HuH-7.5 (cell line): ENCODE results near the gene WDR7.

Source experiments
- DNase-seq: peaks from one replicate; pipeline ENCODE4 v3.0.0; 2011; ENCODE audit warnings: low spot score

Gene WDR7

DNA sequence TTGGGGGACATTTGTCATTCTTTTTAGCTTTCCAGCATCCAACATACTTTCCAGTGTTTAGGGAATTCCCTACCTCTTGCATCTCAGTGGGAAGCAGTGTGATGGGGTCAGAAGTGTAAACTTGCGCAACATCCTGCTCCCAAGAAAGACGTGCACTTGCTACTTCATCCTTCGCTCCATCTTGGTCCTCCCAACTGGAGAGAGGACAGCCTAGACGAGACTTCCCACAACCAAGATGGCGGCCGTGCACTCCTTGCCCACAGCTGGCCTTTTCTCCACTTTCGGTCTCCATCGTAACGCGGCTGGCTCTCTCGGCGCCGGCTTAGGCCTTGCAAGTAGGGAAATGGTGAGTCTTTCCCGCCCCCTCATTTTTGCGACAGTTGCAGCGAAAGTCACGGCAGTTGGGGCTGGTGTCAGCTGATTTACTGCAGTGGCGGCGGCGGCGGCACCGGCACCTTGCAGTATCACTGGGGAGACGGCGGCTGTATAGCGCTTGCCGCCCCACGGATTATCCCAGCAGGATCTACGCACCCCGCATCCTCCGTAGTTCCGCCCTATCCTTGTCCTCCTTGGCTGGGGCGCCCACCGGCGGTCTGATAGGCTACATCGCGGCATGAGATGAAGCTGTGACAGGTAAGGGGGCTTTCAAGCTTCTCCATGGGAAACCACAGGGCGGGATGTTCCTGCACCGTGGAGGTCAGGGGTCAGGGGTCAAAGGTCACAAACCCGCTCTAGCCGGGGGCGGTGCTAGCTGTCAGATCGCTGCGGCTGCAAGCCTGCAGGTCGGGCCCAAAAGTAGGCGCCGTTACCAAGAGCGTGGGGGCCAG, at the start of gene WDR7:
WDR7 (plus strand) TSS at position 416 of the 827 bp plus-strand sequence. CDS start 21,157 bp downstream, outside the sequence.
- peak; percentile 20 for DNase-seq

DNA sequence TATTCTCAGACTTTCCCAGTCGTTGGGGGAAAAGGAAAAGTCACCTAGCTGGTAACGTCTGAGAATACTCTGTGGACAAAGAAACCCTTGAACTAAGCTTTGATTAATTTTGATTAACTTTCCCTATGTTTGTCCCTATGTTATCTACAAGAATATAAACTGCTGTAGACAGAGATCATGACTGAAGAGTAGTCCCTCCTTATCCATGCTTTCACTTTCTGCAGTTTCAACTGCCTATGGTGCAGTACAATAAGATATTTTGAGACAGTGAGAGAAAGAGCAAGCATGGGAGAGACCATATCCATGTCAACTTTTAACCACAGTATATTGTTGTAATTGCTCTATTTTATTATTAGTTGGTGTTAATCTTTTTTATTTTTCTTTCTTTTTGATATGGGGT, 44.5 kb upstream of the WDR7 start:
- DNase-seq, result no peak

DNA sequence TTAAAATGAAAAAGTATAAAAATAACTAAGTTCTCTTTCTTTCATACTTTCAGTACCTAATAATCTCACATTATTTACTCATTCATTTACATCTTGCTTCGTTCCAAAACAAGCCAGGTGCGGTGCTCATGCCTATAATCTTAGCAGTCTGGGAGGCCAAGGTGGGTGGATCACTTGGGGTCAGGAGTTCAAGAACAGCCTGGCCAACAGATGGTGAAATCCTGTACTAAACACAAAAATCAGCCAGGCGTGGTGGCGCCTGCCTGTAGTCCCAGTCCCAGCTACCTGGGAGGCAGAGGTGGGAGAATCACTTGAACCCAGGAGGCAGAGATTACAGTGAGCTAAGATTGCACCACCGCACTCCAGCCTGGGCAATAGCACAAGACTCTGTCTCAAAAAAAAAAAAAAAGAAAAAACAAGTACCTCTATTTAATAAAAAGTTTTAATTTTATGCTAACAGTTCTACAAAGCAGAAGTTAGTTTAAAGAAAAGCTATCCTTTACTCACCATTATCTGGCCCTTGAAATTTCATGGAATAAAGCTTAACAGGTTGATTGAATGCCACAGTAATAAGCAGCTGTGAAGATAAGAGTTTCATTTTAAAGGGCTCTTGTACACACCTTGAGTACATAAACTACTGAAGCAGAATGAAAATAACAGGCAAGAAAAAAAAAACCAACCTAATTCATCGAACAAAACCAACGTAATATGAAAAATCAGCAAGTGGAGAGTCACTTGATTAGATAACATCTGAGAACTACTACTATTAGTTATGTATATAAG, 35.2 kb upstream of the WDR7 start:
- no peak for DNase-seq

DNA sequence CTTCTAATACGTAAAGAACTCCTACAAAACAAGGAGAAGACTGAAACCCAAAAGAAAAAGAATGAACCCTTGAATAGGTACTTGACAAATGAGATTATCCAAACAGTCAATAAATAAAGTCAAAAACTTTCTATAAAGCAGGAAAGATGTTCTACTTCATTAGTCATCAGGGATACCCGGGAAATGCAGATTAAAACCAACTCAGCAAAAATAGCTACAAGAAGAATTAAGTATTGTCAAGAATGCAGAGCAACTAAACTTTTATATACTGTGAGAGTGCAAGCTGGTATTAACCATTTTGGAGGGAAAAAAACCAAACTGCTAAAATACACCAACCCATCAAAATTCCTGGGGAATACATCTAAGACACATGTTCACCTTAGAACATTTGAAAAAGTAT, 23.2 kb upstream of the WDR7 start:
- DNase-seq, result no peak

DNA sequence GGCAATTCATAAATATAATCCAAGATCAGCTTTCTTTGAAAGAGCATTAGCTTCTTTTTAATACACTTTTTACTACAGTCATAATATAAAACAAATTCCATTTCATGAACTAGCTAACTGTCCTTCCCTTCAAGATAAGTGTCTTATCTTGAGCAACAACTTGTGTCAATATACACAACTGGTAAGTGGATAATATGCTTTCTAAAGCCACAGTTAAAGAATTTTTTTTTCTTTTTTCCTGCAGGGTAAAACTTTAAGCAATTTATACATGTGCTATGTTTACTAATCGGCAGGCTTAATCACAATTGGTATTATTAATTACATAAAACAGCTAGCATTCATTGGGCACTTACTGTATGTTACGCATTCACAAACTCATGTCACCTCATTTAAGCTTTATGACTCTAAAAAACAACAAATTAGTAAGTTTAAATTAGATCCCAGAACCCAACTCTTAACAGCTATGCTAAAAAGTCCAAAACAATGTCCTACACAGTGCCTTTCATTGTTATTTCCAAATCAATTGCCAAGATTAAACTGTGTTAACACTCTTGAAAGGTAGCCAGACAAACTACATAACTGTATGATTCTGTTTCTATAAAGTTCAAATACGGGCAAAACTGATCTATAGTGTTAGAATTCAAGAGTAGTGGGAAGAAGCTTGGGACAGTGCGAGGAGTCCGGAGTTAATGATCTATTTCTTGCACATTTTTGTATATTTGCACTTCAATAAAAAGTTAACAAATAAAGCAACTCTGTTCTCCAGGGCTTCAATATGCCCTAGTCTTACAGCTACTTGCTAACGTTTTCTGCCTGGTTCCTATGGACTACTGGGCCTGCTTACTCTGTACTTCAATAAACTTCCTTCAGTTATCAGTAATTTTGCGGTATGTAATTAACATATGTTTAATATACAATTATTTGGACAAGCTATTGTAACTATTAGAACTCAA, 18.8 kb upstream of the WDR7 start:
- no peak for DNase-seq

DNA sequence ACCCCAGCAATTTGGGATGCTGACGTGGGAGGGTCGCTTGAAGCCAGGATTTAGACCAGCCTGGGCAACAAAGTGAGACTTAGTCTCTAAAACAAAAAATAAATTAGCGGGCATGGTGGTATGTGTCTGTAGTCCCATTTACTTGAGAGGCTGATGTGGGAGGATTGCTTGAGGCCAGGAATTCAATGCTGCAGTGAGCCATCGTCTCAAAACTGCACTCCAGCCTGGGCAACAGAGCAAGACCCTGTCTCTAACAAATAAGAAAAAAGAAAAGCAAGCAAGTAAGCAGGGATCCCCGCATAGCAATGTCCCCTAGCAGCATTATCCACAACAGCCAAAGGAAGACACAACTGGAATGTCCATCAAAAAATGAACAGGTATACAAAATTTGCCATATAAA, 16.2 kb upstream of the WDR7 start:
- DNase-seq, result no peak

DNA sequence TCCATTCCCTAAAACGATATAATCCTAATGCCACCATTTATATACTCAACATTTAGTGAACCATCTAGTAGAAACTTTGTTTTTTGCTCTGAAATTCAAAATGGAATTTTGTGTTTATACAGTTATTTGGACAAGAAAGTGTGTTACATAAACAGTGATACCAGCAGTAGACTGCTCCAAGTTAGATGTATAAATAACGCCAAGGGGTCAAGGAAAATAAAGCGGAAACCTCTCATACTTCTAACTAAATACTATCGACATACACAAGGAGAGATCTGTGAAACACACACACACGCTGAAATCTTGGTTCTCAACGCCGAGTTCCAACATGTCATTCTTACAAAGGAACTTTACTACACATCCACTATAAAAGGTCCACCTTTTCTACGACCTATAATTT, 14.0 kb upstream of the WDR7 start:
- DNase-seq, result no peak

DNA sequence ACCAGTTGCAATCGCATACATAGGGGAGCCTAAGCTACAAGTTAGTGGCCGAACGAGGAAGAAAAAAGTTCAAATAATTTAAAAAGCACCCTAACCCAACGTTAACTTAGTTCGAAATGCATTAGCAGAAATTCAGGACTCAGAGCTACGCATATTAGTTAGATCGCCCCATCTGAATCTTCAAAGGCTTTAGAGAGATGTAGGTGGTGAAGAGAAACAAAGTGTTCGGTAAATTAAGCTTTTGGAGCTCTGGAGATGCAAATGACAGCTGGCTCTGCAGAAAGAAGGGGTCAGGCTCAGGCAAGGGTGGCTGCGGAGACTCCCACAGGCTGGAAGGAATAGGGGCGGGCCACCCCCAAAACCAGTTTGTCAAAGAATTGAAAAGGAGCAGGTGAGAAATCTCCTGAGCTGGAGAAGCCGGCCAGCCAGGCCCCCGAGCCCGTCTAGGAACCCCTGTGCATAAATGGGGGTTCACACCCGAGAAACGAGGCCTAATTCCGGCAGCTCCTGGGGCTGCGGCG, 13.4 kb upstream of the WDR7 start:
- DNase-seq, result no peak

DNA sequence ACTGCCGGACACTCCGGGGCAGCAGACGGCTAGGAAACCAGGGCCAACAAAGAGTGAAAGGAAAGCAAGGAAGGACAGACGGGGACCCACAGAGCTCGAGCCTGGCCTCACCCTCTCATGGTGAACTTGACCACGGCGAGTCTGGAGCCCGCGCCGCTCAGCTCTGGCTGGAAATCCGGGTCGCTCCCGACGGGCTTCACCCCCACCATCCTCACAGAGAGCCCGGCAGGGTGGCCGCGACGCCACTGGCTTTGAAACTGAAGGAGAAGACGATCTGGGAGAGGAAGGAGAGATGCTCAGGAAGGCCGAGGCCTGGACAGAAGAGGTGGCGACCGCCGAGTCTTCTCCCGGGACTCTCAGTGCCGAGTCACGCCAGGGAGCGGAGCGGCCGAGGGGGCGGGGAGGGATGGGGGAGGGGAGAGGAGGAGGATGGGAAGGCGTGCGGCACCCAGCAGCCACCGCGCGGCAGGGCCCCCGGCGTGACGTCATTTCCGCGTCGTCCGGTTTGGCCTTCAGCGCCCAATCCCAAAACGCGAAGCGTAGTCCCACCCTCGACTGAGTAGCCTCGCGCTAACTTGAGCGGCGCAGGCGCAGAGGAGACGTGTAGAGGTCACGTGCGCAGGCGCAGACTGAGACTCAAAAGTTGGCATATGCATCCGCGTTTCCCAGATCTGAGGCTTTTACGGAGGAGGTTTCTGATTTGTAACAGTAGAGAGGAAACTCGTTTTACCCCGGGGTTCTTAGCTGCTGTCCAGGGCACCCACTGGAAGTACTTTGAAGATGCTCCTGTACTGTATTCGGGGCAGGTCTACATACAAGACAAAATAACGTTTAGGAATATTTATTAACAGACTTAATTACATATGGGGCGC, 12.7 kb upstream of the WDR7 start, which contains the start of gene TXNL1:
TXNL1 (minus strand) TSS at position 361 of the 872 bp plus-strand sequence; CDS start at position 209, 152 bp downstream.
- peak; percentile 56 for DNase-seq

DNA sequence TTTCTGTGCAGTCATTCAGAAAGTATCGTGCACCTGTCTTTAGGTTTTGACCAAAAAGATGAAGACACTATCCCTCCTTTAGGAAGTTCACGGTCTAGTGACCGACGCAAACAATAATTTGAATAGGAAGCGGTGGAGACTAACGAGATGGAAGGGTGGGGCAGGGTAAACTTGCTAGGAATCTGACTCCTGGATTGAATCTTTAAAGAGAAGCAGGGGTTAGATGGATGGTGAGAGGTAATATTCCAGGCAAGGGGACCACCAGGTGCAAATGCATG, 12.1 kb upstream of the WDR7 start:
- no peak for DNase-seq

DNA sequence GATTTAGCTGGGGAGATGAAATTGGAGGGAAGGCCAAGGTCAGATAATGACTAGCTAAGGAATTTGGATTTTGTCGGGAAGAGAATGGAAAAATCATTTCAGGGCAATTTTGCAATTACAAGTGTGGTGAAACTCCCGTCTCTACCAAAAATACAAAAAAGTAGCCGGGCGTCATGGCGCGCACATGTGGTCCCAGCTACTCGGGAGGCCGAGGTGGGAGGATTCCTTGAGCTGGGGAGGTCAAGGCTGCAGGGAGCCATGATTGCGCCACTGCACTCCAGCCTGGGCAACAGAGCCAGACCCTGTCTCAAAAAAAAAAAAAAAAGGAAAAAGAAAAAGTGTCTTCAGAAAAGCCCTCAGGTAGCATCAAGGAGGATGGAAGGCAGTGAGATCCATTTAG, 11.6 kb upstream of the WDR7 start:
- DNase-seq, result no peak

DNA sequence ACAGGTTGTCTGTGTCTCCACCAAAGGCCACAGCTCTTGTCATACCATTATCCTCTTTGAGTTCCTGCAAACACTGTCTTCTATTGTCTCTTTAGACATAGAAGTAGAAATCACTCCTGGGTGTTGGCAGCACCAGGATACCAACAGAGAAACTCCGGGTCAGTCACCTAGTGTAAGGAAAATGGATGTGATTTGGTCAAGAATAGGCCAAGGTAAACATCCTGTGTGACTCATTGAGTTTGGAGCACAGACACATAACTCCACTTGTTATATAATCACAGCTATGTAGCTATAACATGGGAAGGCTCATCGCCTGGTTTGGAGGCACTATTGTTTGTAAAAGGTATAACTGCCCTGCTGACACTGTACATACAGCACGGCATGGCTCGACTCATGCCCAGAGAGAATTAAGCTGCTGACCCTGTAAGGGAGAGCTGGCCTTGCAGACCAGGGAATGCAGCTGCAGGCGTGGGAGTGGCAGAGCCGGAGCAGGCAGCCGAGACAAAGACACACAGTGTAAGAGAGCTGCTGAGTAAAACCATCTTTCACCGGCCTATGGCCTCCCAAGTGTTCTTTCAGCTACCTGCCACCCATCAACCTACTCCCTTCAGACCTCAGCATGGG, 9.3 kb upstream of the WDR7 start:
- DNase-seq, result no peak

DNA sequence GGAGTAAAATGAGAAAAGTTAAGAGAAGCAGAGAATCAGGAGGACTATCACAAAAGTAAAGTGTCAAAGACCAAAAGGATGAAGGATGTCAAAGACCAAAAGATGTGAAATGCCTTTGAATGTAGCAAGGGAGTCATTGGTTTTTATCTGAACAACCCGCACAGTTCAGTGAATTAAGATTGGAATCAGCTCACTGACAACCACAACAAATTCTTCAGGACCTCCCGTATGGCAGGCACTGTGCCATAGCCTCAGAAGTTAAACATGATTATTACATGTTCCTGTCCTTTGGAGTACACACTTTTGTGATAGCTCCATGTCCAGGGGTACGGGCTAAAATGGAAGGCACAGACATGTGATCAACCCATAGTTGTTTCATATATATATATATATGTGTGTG, 7.8 kb upstream of the WDR7 start:
- DNase-seq, result no peak

DNA sequence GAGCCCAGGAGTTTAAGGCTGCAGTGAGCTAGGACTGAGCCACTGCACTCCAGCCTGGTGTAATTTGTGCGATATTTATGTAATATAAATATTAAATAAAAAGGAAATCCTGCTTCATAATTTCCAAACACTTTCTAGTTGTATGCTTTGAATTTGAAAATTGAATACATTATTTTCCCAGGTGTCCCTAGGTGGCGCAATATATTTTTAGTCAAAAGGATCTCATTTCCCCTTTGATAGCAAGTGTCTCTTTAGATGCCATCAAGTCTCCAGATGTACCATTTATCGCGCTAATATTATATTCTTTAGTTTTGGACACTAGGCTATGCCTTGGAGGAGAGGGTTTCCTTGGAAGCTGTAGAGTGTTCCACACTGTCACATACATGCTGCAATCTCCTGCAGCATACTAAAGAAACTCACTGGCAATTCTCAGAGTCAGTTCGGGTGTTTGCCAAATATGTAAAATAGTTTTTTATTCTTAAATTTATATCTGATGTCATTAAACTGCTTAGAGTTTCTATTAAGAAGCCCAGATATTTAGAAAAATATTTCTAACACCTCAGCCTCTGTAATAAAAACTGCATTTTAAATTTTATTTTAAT, 5.6 kb upstream of the WDR7 start:
- DNase-seq, result no peak

DNA sequence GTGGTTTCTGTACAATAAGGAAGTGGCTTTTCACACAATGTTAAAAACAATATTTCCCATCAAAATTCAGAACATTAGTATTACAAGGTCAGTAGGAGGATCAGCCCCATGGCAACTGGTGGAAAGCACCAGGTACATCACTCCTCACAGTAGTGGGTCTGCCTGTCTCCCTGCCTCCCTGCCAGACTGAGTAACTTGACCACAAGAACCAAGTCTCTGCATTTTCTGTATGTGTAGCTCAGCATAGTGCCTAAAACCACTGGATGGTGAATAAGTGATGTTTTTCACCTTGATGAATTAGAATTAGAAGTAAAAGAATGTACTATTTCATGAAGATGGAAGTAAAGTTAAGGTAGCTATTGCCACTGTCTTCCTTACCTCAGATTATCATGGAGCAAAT, 4.1 kb upstream of the WDR7 start:
- no peak for DNase-seq

DNA sequence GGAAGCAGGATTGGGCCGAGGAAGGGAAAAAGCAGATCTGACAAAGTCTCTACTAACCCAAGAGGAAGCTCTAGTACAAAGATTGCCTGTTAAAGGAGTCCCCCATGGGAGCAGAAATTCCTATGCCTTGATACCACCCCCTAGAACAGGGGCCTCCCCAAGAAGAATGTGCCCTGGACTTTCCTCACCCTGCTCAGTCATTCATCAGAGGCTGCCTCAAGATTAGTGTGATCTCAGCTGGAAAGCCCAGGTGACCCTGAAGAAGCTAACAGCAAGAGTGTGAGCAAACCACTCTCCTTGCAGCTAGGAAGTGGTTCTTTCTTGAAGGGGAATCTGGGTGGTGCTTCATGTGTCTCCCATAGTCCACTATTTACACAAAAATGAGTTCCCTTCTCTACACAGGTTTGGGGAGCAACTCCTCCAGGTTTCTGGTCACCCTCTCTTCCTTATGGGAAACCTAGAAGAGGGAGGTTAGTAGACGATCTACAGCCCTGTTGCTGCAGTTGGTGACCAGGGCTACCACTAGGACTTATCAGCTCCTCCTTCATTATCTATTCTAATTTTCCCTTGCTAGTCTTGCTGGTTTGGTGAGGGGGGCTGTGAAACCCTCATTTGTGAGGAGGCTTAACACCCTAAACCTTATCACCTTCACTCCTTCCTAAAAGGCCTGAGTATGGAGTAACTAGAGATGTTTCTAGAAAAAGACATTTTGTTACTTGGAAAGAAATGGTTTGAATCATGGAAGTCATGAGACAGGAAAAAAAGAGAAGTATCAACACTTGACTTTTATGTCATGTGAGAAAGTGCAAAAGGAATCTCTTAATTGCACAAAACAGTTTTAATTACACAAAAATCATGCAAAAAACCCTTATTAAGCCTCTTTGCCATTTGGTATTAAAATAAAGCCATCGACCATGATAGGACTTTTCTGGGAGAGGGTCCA, 2.9 kb upstream of the WDR7 start:
- no peak for DNase-seq

DNA sequence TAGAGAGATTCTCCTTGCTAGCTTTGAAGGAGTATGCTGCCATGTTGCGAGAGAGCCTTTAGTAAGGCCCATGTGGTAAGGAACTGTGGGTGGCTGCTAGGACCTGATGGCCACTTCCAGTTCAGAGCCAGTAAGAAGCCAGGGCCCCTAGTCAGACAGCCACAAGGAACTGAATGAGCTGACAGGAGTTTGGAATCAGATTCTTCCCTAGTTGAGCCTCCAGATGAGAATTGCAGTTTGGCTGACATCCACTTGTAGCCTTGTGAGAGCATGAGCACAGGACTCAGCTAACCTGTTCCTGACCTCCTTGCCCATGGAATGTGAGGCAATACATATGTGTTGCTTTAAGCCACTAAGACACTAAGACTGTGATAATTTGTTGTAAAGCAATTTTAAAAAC, 1.2 kb upstream of the WDR7 start:
- no peak for DNase-seq

DNA sequence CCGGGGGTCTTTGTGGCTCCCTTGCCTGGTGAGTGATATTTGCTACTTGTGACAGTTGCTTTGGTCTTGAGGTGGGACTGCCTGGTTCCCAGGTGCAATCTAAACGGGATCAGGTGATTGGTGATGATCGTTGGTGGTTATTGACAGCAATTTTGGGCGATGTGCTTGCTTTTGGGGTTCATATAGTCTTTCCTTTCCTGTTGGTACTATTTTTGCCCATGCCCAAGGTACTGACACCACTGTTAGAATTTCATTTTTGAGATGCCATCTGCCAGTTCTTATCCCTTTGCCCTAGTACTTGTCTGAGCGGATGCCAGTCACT, 573 bp downstream of the WDR7 start:
- DNase-seq, result no peak

DNA sequence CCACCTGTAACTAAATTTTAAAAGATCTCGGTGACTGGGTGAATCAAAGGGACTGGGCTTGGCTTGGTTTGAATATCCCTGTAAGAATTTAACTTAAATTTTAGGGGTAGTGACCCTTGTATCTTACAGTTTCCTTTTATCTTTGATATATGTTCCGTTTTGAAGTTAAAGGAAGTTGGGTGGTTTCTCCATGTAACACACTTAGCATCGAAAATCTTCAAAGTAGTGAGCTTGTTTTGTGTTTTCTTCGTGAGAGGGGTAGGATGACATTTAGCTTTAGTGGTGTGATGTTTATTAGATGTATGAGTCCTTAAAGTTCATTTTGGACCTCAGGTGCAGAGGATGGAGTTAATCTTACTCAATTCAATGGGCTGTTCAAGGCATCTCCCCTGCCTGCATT, 1.6 kb downstream of the WDR7 start:
- no peak for DNase-seq
